Measurements from ENCODE around the gene RGS16.

- TF ChIP-seq CTCF (conservative IDR thresholded peaks at IDR 0.05) (peak; percentile 49; the same call in 1 of the 2 replicates), EZH2 (IDR thresholded peaks at IDR 0.05; ENCODE audit: low read depth) (no peak)
These were observed 4.8 kb downstream of the RGS16 start for GRCh38 chr1:182599339-182599738.
